ENCODE data around the gene DENND4A. TPM values are rescaled to one million over a fixed set of nuclear protein-coding genes. Genes with fewer than 3 reads are reported as not detected.
"Not testable (repeated sequence)": the region's sequence is repeated elsewhere in the genome, so short reads cannot be mapped to it uniquely, and the experiment has no call there.

DENND4A gene
- total RNA-seq, 2 donors from 2014 or later = 25.6 to 57.7 TPM

GRCh38 chr15:65818927-65819562, 27.0 kb upstream of the DENND4A start:
- Histone ChIP-seq H3K27me3 (replicated peaks; ENCODE audit: insufficient read depth) (no peaks in the 10 kb centered on the region), H3K27ac (no peak overlapping the region), H3K9me3 (no peaks in the 10 kb centered on the region), H3K4me1 (ENCODE audit: control insufficient read depth in 1 of 2, low read depth in 2 of 2) (peaks cover 6 to 13% of the 10 kb centered on the region in 2 donors), H3K36me3 (no peaks in the 10 kb centered on the region), H3K4me3 (no peak overlapping the region)
- ATAC-seq (ENCODE audit: insufficient number of reproducible peaks, low FRiP score, low read depth) = no peak
- no peak for DNase-seq (ENCODE audit: low spot score)
- no peak for TF ChIP-seq CTCF (IDR thresholded peaks at IDR 0.05)

GRCh38 chr15:65816441-65816840, 24.3 kb upstream of the DENND4A start:
- Histone ChIP-seq H3K4me3 (no peak overlapping the region), H3K27ac (no peak overlapping the region), H3K27me3 (replicated peaks; ENCODE audit: insufficient read depth) (no peaks in the 10 kb centered on the region), H3K4me1 (ENCODE audit: control insufficient read depth in 1 of 2, low read depth in 2 of 2) (peaks cover 6 to 13% of the 10 kb centered on the region in 2 donors), H3K9me3 (no peaks in the 10 kb centered on the region), H3K36me3 (no peaks in the 10 kb centered on the region)
- no peak for TF ChIP-seq CTCF (IDR thresholded peaks at IDR 0.05)
- DNase-seq (ENCODE audit: low spot score) (no peak), ATAC-seq (ENCODE audit: insufficient number of reproducible peaks, low FRiP score, low read depth) (no peak)

GRCh38 chr15:65816008-65816407, 23.9 kb upstream of the DENND4A start:
- not testable (repeated sequence) for H3K9me3 ChIP-seq; DNase-seq (ENCODE audit: low spot score); H3K27ac ChIP-seq; ATAC-seq (ENCODE audit: insufficient number of reproducible peaks, low FRiP score, low read depth); H3K36me3 ChIP-seq; H3K4me3 ChIP-seq; H3K27me3 ChIP-seq (replicated peaks; ENCODE audit: insufficient read depth)
- peaks cover 6 to 12% of the 10 kb centered on the region in 2 donors for H3K4me1 ChIP-seq (ENCODE audit: control insufficient read depth in 1 of 2, low read depth in 2 of 2)

- H3K27me3 ChIP-seq (replicated peaks; ENCODE audit: insufficient read depth); H3K9me3 ChIP-seq; H3K4me1 ChIP-seq (ENCODE audit: control insufficient read depth in 1 of 2, low read depth in 2 of 2); H3K4me3 ChIP-seq; H3K27ac ChIP-seq; DNase-seq (ENCODE audit: low spot score); ATAC-seq (ENCODE audit: insufficient number of reproducible peaks, low FRiP score, low read depth); H3K36me3 ChIP-seq: not testable (repeated sequence)
Measured at GRCh38 chr15:65814271-65814670, 22.2 kb upstream of the DENND4A start.

GRCh38 chr15:65812916-65813315, 20.8 kb upstream of the DENND4A start:
- Histone ChIP-seq H3K27ac (no peak overlapping the region), H3K9me3 (no peaks in the 10 kb centered on the region), H3K36me3 (no peaks in the 10 kb centered on the region), H3K4me3 (no peak overlapping the region), H3K27me3 (replicated peaks; ENCODE audit: insufficient read depth) (no peaks in the 10 kb centered on the region), H3K4me1 (ENCODE audit: control insufficient read depth in 1 of 2, low read depth in 2 of 2) (no peaks in the 10 kb centered on the region)
- no peak for ATAC-seq (ENCODE audit: insufficient number of reproducible peaks, low FRiP score, low read depth)
- no peak for TF ChIP-seq CTCF (IDR thresholded peaks at IDR 0.05)
- DNase-seq (ENCODE audit: low spot score) = no peak

GRCh38 chr15:65812467-65812866, 20.4 kb upstream of the DENND4A start:
- Histone ChIP-seq H3K4me3 (no peak overlapping the region), H3K9me3 (no peaks in the 10 kb centered on the region), H3K4me1 (ENCODE audit: control insufficient read depth in 1 of 2, low read depth in 2 of 2) (no peaks in the 10 kb centered on the region), H3K36me3 (no peaks in the 10 kb centered on the region), H3K27me3 (replicated peaks; ENCODE audit: insufficient read depth) (no peaks in the 10 kb centered on the region), H3K27ac (no peak overlapping the region)
- no peak for TF ChIP-seq CTCF (IDR thresholded peaks at IDR 0.05)
- DNase-seq (ENCODE audit: low spot score) (no peak), ATAC-seq (ENCODE audit: insufficient number of reproducible peaks, low FRiP score, low read depth) (no peak)

All from thoracic aorta (tissue), 2 donors.